ENCODE data around the gene MYO5B.

MYO5B gene

DNA sequence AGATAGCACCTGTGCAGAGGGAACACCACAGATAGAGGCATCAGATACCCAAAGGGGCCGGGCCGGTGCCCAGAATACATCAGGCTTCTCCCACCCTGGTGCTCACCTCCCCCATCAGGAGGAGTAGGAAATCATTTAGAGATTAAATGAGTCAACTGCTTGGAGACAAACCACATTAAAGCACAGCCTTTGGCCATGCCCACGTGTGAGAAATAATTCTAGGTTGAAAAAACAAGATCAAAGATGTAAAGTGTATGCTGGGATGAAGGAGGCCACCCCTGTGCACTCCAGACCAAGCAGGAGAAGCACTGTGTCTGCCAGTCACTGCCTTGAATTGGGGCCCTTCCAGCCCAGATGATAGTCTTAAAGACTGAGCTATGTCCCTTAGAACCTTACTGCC lies 228.9 kb downstream of the MYO5B start:
- H3K4me3 ChIP-seq (ENCODE audit: low read length): no peak overlapping the region
- no peak overlapping the region for H3K9ac ChIP-seq (ENCODE audit: low read length)
- no peaks in the 10 kb centered on the region for H3K27me3 ChIP-seq (replicated peaks; ENCODE audit: insufficient read depth, low read length)
- peaks cover 6% of the 10 kb centered on the region; the same call in 1 of the 2 replicates for H3F3A ChIP-seq (ENCODE audit: insufficient read depth, low read length)
- no peaks in the 10 kb centered on the region for H3K9me2 ChIP-seq (replicated peaks; ENCODE audit: insufficient read depth, low read length)
- no peak for DNase-seq
- TF ChIP-seq, protein P1, sequence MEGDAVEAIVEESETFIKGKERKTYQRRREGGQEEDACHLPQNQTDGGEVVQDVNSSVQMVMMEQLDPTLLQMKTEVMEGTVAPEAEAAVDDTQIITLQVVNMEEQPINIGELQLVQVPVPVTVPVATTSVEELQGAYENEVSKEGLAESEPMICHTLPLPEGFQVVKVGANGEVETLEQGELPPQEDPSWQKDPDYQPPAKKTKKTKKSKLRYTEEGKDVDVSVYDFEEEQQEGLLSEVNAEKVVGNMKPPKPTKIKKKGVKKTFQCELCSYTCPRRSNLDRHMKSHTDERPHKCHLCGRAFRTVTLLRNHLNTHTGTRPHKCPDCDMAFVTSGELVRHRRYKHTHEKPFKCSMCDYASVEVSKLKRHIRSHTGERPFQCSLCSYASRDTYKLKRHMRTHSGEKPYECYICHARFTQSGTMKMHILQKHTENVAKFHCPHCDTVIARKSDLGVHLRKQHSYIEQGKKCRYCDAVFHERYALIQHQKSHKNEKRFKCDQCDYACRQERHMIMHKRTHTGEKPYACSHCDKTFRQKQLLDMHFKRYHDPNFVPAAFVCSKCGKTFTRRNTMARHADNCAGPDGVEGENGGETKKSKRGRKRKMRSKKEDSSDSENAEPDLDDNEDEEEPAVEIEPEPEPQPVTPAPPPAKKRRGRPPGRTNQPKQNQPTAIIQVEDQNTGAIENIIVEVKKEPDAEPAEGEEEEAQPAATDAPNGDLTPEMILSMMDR (IDR thresholded peaks at IDR 0.05; ENCODE audit: low read length): no peak
- TF ChIP-seq EZH2 (optimal IDR thresholded peaks at IDR 0.05; ENCODE audit: low read depth, low read length) (no peak), EZH2phosphoT487 (IDR thresholded peaks at IDR 0.05; ENCODE audit: low read length) (no peak)
- H2AFZ ChIP-seq (ENCODE audit: low read length): no peak overlapping the region
- H3K4me1 ChIP-seq (ENCODE audit: low read length): peaks cover 10% of the 10 kb centered on the region
- H3K36me3 ChIP-seq (replicated peaks; ENCODE audit: insufficient read depth, low read length): no peaks in the 10 kb centered on the region
- H3K27ac ChIP-seq (ENCODE audit: low read length): no peak overlapping the region
- H3K79me2 ChIP-seq (ENCODE audit: low read length): no peaks in the 10 kb centered on the region
- no peaks in the 10 kb centered on the region for H3K9me3 ChIP-seq (replicated peaks; ENCODE audit: insufficient read depth, low read length)
- 0 out of 2 replicates have a peak, but pooled peaks cover 6% of the 10 kb centered on the region for H4K20me1 ChIP-seq (ENCODE audit: insufficient read depth, low read length)
- no peak overlapping the region for H3K4me2 ChIP-seq (ENCODE audit: low read depth, low read length)

DNA sequence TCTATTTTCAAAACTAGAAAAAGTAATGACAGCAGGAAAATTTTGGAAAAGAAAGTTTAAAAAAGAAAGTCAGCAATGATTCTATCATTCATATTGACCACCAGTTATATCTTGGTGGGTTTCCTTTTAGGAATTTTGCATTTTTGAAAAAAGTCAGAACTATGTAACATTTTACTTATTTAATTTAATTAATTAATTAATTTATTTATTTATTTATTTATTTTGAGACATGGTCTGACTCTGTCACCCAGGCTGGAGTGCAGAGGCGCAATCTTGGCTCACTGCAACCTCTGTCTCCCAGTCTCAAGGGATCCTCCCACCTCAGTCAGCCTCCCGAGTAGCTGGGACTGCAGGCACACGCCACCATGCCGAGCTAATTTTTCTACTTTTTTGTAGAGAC lies 231.7 kb downstream of the MYO5B start:
- Histone ChIP-seq H4K20me1 (ENCODE audit: insufficient read depth, low read length) (0 out of 2 replicates have a peak, but pooled peaks cover 9% of the 10 kb centered on the region), H3K9me2 (replicated peaks; ENCODE audit: insufficient read depth, low read length) (no peaks in the 10 kb centered on the region), H3K9me3 (replicated peaks; ENCODE audit: insufficient read depth, low read length) (no peaks in the 10 kb centered on the region), H2AFZ (ENCODE audit: low read length) (no peak overlapping the region), H3K79me2 (ENCODE audit: low read length) (no peaks in the 10 kb centered on the region), H3K4me3 (ENCODE audit: low read length) (no peak overlapping the region), H3K4me2 (ENCODE audit: low read depth, low read length) (no peak overlapping the region), H3K27ac (ENCODE audit: low read length) (no peak overlapping the region), H3K9ac (ENCODE audit: low read length) (no peak overlapping the region), H3K4me1 (ENCODE audit: low read length) (peaks cover 15% of the 10 kb centered on the region), H3K27me3 (replicated peaks; ENCODE audit: insufficient read depth, low read length) (no peaks in the 10 kb centered on the region), H3K36me3 (replicated peaks; ENCODE audit: insufficient read depth, low read length) (no peaks in the 10 kb centered on the region), H3F3A (ENCODE audit: insufficient read depth, low read length) (peaks cover 7% of the 10 kb centered on the region; the same call in 1 of the 2 replicates)
- TF ChIP-seq EZH2 (optimal IDR thresholded peaks at IDR 0.05; ENCODE audit: low read depth, low read length) (no peak), EZH2phosphoT487 (IDR thresholded peaks at IDR 0.05; ENCODE audit: low read length) (no peak)
- TF ChIP-seq, protein P1 (IDR thresholded peaks at IDR 0.05; ENCODE audit: low read length): no peak
- no peak for DNase-seq

DNA sequence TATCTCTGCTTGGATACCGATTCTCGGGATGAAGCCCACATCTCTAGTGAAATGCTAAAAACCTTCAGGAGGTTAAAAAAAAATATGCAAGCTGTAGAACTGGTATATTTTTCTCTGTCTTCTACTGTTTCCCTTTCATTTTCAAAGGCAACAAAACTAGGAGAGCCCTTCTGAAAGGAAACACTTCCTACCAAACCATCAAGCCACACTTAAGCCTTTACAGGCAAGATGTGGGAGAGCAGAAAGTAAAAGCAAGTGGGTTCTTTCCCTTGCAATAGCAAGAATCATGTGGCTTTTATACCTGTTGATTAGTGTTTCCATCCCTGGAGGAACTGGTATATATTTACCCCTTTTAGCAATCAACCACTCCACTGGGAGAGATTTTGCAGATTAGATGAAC lies 233.7 kb downstream of the MYO5B start:
- Histone ChIP-seq H3K4me2 (ENCODE audit: low read depth, low read length) (peak overlapping the region; percentile 21; the same call in 1 of the 2 replicates), H3K9me2 (replicated peaks; ENCODE audit: insufficient read depth, low read length) (no peaks in the 10 kb centered on the region), H3K9me3 (replicated peaks; ENCODE audit: insufficient read depth, low read length) (no peaks in the 10 kb centered on the region), H3K4me3 (ENCODE audit: low read length) (no peak overlapping the region), H3K9ac (ENCODE audit: low read length) (no peak overlapping the region), H2AFZ (ENCODE audit: low read length) (no peak overlapping the region), H3K36me3 (replicated peaks; ENCODE audit: insufficient read depth, low read length) (no peaks in the 10 kb centered on the region), H3F3A (ENCODE audit: insufficient read depth, low read length) (peaks cover 7% of the 10 kb centered on the region; the same call in 1 of the 2 replicates), H4K20me1 (ENCODE audit: insufficient read depth, low read length) (0 out of 2 replicates have a peak, but pooled peaks cover 9% of the 10 kb centered on the region), H3K27me3 (replicated peaks; ENCODE audit: insufficient read depth, low read length) (no peaks in the 10 kb centered on the region), H3K27ac (ENCODE audit: low read length) (no peak overlapping the region), H3K79me2 (ENCODE audit: low read length) (no peaks in the 10 kb centered on the region), H3K4me1 (ENCODE audit: low read length) (peaks cover 15% of the 10 kb centered on the region)
- peak; percentile 42 for DNase-seq
- no peak for TF ChIP-seq EZH2phosphoT487 (IDR thresholded peaks at IDR 0.05; ENCODE audit: low read length)
- TF ChIP-seq, protein P1 (IDR thresholded peaks at IDR 0.05; ENCODE audit: low read length): no peak
- TF ChIP-seq EZH2 (optimal IDR thresholded peaks at IDR 0.05; ENCODE audit: low read depth, low read length): no peak
